GM18858 (cell line): ENCODE results near the gene NRXN3.

Experiments used
- ATAC-seq: cut with Tn5 transposase; IDR thresholded peaks from one replicate; pipeline ENCODE4 v1.9.1; 2021; ENCODE audit not compliant: unreplicated experiment

The NRXN3 gene

DNA sequence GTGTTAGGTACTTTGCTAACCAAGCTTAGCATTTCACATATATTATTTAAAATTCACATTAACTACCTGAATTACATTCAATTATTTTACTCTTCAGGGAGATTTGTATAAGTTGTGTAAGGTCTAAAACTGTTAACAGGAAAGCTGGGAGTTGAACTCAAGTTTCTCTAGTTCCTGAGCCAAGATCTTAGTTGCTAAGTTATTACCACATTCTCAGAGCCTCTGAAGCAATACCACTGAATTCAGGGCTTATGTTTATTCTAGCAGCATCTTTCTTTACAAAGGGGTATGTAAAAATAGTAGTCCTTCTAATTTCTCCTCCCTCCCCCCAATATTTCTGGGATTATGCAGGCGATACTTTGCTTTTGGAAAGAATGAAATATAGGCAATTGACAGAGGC, 1254.3 kb downstream of the NRXN3 start:
- no peak for ATAC-seq

DNA sequence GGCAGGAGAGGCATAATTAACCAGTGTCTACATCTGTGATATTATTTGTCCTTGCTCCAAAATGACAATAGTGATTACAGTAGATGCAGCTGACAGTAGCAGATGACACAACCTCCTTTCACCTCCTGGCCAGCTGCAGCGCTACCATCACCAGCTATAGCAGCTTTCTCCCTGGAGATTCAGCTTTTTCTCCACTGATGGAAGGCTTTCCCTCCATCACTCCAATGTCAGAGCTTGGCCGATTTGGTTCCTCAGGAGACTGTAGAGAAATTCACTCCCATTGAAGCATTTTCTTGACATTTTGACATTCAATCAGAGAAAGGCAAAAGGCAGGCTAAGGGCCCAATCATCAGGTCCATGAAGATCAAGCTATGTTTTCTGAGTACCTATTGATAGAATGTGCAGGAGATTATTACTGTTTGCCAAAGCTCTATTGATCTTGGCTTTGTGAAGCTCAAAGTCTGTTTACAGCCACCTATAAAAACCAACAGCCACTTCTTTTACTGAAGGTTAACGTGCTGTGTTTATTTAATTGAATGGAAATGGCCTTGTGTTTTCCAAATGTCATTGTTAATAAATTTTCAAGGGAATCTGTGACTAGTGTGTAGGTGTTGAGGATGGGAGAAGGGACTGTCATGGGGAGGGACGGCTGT, 1256.1 kb downstream of the NRXN3 start:
- ATAC-seq = no peak

DNA sequence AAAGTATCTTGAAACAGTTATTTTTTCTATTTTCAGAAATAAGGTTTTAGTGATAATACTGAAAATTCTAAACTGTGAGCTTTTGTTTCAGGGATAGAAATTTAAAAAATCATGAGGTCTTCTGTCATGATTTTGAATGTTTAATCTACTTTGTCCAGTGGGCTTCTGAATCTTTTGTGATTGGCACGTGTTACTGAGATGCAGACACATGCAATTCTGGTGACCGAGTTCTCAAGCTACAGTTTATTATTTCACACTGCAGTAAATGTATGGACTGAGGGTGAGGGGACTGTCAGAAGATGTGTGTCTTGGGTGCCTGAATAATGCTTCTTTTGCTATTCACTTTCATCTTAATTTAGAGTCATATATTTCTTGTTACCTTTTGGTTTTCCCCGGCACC, 1262.5 kb downstream of the NRXN3 start:
- ATAC-seq = no peak

DNA sequence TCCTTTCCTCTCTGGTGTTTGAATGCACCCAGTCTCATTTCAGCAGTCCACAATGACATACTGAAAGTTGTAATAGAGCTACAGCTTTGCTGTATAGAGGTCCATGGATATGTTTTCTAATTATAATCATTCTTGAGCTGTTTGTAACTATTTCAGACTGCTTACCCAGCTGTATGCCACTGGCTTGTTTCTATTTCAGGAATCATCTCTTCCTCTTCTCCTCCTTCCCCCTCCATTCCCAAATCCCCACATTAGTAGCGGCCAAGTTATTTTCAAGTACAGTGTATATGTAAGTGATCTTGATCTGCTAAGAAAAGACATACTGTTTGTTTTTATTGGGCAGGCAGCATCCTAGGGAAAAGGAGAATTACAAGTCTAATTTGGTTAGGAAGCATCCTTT, 1266.2 kb downstream of the NRXN3 start:
- no peak for ATAC-seq

DNA sequence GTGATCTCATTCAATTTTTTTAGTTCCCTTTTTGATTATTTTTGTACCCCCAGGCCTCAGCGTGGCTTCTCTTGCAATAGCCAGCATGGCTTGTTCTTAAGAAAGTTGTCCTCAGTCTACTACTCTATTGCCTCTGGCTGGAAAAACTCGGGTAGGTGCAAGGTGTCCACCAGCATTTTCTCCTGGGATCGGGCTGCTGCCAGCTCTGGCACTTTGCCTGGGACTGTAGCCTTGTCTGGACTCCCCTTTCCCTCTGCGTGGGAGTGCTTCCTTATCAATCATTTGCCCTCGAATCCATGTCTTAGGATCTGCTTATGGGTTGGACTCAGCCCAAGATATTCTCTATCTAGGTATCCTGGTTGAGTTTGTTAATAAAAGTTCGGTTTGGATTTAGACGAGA, 1267.8 kb downstream of the NRXN3 start:
- ATAC-seq = no peak

DNA sequence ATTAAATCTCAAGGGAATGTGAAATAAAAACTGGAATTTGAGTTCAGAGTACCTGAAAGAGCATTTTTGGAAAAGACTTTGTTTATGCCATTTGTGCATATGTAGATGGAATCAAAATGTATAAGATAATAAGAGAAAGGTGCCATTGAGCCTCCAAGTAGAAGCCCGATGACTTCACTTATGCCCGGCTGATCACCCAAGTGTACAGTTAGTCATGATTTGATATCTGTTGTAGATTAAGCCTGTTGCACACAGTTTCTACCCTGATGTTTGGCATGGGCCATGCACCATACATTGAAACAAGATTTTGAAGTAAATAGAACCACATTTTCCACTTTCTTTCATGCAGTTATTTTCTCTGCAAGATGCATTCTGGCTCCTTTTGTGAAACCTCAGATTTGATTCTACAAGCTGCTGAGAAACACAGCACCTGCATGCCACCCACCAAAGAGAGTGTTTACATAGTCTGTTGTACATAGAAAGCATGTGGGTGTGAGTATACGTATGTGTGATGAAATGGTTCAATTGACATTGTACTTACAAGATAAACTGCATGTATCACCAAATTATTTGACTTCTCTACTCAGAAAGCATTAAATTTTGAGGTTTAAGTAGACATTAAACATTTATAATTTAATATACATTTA, 1268.6 kb downstream of the NRXN3 start:
- ATAC-seq = no peak

DNA sequence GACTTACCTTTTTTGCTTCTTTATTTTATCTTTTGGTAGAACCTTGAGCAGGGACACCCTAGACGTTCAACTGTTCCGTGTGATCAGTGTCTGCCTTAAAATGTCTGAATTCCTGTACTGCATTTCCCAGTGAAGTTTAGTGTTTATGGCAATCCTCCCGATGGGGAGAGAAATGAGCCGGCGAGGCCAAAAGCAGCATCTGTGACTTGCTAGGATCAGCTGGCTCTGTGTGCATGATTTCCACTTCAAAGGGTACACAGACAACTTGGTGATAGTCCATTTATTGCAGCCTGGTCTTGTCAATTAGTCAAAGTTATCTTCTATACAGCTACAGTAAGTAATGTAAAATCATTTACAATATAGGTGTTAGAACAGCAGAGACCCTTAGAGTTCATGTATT, 1272.6 kb downstream of the NRXN3 start:
- ATAC-seq = no peak

DNA sequence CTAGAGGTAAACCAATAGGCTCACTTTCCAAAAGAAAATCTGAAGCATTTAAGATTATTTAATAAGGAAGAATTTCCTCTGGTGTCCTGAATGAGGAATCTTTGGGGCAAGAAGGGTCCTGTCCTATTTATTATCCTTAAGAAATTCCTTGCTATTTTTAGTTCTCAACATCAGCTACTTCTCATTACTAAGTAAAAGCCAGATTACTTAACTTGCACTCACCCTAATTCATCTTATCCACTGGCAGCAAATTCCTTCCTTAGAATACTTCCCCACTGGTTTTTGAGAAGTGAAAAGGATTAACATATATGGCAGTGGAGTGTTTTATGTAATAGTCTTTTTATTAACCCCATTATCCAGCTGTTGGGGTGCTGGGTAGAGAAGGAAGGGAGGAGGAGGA, 1273.4 kb downstream of the NRXN3 start:
- no peak for ATAC-seq

DNA sequence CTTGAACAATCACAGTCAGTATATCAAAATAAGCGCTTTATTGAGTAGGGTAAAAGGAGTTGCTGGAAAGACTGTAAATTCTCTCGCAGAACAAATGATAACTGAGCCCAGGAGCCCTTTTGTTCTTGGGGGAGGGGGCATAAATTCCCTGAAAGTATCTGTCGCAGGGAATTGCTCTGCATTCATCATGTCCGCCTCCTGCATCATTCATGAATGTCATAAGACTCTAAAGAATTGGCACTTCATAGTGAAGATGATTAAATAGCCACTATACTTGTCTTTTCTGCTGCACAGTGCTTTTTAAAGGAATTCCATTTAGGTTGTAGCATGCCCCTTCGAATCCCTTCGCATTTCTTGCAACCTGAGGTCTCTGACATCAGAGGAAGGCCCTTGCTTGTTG, 1278.8 kb downstream of the NRXN3 start:
- no peak for ATAC-seq

DNA sequence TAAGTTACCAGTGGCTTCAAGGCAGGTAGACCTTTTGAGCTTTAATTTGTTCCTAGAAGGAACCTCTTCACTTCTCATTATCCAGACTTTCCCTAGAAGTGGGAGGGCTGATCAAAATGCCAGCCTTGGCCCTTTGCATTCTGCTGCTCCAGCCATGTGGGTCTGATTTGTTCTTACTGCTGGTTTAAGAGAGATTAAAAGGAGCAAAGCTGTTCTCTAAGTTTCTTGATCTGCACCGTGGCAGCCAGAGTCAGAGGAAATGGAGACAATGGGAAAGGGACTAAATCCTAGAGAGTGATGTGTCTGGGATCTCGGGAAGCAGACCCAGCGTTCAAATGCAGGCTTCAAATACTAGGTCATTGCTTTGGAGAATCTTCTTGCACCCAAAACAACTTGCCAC, 1281.4 kb downstream of the NRXN3 start:
- ATAC-seq = no peak

DNA sequence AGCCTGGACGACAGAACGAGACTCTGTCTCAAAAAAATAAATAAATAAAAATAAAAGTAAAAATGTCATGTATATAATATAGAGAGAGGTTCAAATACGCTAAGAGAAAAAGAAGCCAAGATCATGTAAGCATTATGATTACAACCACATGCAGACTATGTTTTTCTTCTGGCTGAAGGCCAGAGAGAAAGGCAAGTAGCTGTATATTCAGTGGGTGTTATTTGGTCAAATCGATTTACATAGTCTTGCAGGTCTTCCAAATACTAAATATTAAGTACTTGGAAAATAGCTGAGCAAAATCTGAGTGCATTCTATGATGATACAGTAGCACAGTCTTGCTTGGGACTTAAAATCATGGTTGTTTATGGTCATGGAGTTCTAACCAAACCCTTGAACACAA, 1283.1 kb downstream of the NRXN3 start:
- no peak for ATAC-seq

DNA sequence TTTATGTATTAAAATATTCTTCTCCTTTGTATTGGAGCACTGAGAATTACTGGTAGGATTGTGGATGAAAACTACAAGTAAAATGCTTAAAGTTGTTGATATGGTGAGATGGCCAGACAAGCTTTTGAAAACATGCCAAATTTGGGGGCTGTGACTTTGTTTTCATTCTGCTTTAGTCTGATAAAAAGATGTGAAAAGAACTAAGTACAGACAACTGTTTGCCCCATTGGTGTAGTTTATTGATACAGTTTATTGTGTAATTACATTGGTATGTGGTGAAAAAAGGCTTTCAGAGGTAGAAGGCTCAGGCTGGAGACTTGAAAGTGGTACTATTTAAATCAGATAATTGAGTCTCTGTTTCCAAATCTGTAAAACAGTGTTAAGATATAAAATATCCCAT, 1294.3 kb downstream of the NRXN3 start:
- ATAC-seq = no peak

DNA sequence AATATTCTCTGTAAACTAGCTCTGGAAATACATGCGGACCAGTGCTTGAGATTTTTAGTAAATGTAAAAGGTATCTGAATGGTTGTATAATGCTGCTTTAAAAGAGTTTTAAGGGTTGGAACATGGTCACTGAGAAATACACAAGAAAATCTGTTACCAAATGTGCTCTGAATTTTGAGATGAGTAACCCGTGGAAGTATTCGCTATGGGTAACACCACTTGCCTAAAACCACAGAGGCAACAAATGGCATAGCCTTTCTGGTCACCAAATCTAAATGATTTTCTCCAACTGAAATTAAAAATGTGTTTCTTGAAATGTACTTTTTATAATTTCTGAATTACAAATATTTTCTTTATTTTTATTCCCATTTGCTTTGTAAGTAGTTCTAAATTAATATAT, 1295.5 kb downstream of the NRXN3 start:
- ATAC-seq = no peak

DNA sequence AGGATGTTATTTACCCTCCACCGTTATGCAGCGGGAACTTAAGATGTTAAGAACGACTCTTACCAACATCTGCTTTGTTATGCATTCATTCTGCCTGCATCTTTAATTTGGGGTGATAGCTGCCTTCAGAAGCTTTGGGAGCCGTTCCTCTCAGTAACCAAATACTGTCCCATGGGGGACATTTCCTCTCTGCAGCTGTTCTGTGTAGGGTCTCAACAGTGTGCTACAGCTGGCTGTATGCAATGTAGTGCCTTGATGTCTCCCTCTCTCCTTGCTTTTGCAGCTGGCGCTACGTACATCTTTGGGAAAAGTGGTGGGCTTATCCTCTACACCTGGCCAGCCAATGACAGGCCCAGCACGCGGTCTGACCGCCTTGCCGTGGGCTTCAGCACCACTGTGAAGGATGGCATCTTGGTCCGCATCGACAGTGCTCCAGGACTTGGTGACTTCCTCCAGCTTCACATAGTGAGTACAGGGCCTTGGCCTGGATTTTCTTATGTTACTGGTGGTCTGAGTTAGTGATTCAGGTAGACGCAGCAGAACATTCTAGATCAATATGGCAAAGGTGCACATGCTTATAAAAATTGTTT, 1296.9 kb downstream of the NRXN3 start:
- ATAC-seq = no peak

DNA sequence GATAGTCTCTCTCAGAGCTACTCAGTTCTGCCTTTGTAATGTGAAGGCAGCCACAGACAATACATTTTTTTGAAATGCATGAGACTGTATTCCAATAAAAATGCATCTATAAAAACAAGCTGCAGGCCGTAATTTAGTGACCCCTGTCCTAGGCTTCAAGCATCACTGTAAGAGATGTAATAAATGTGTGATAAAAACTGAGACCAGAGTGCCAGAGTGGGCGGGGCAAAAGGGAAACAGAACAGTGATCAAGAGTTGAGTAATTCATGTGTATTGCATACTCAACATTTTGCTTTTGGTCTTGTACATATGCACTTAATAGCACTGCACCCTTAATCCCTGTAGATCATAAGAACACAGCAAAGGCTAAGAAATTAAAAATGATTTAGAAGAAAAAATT, 1297.7 kb downstream of the NRXN3 start:
- no peak for ATAC-seq

DNA sequence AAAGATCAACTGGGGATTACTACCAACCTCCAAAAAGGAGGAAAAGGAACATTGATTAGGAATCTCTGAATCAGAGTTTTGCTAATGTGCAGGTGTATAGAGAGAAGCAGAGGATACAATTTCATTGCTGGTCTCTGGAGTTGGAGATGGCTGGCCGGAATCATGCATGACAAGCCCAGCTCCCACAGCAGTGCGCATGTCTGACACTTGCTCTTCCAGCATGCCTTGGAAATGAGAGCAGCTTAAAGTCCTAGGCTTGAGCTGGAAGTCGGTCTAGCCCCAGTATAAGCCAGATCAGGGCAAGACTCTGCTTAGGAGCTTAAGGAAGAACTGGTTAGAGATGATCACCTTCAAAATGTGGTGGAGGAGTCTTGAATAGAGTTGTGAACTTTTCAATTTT, 1298.3 kb downstream of the NRXN3 start:
- no peak for ATAC-seq

DNA sequence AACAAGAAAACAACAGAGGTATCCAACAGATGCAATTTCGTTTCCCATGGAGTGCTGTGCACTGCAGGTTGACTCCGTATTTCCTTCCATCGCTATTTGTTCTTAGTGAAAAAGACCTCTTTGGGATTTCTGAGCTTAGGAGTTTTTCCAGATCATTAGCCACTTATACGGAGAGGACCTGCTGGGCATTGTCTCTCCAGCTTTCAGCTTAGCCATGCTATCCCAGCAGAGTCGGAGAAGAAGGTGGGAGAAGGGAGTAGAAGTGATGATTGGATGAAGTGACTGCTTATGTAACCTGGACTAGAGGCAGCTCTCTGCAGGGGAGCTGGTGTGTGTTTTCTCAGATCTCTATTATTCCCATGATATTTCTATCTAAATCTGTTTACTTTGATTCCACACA, 1303.5 kb downstream of the NRXN3 start:
- ATAC-seq = no peak

DNA sequence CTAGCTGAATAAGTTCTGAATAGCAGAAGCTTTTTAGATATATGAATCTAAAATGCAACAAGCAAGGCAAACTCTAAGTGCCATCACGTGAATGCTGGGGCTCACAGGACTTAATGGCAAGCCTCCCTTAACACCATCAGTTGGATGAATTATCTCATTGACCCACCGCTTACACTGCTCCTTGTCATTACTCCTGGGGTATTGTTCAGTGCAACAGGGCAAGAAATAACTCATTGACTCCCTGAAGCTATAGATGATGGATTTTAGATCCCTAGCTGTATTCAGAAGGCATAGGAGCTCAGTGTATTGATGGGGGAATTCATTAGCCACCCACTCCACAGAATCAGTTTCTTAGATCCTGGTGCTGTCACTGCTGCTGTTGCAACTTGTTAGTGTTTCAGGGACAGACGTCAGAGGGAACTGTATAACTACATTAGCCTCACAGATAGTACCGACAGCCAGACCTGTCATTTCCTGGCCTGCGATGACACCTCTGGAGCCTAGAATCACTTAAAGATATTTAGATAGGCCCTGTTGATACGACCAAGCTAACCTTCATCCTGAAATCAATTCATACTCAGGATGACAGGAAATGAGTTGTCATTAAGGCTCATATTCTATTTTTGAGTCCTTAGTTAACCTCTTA, 1305.8 kb downstream of the NRXN3 start:
- no peak for ATAC-seq

DNA sequence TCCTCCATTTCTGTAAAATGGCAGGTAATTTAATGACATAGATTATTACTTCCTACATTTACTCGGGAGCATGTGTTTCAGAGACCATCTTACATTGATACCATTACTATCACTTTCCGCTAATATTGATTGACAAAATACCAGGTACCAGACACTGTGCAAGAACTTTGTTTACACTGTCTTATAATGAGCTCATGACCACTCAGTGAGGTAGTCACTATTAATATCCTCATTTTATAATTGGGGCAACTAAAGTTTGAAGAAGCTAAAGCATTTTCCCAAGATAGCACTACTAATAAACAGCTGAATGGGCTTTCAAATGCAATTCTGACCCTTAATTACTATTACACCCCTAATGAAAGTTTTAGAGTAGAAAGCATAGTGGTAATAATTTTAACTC, 1306.4 kb downstream of the NRXN3 start:
- no peak for ATAC-seq

DNA sequence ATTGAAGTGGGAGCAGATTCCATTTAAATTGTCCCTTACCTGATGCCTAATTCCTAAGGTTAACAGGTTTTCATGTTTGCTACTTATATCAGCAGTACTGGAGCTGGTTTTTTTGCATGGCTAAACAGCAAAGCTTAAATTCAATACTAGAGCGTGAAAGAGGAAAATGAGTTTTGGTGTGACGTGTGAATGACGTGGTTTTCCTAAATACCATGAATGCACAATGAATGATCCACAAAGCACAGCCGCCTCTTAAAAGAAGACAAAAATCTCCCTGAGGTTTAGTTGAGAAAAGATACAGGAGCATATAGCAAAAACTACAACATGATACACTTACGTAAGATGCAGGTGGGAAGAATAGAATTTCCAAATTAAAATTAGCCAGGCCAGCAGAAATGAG, 1310.0 kb downstream of the NRXN3 start:
- ATAC-seq = no peak

DNA sequence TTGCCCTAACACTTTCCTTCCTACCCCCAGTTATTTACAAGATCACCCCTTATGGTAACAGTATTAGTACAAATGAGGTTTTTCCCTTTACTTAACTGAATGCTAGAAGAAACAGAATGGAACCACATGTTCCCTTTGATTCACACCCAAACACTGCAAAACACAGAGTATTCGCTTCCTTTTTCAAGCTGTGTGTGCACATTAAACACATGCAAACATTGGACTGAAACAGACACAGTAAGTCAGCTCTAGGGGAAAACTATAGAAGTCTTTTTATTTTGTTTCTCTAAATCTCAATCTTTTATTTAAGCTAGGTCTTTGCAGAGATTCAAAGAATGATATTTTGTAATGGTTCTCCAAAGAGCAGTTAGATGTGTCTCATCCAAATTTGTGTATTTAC, 1312.7 kb downstream of the NRXN3 start:
- ATAC-seq = no peak
